Measurements from ENCODE around the gene GOLGA8A. TPM values are rescaled to one million over a fixed set of nuclear protein-coding genes. Genes with fewer than 3 reads are reported as not detected.

The GOLGA8A gene, protein sequence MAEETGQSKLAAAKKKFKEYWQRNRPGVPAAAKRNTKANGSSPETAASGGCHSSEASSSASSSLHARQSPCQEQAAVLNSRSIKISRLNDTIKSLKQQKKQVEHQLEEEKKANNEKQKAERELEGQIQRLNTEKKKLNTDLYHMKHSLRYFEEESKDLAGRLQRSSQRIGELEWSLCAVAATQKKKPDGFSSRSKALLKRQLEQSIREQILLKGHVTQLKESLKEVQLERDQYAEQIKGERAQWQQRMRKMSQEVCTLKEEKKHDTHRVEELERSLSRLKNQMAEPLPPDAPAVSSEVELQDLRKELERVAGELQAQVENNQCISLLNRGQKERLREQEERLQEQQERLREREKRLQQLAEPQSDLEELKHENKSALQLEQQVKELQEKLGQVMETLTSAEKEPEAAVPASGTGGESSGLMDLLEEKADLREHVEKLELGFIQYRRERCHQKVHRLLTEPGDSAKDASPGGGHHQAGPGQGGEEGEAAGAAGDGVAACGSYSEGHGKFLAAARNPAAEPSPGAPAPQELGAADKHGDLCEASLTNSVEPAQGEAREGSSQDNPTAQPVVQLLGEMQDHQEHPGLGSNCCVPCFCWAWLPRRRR
- total RNA-seq (2021), result 55.0 and 65.6 TPM in 2 replicates
- Bru-seq, nascent RNA, result percentile 68 among the genes with signal in this experiment
- BruChase-seq, experiment 1, labeled RNA remaining after a 2-hour chase, result percentile 79 among the genes with signal in this experiment
- BruChase-seq, experiment 2, labeled RNA remaining after a 6-hour chase, result percentile 93 among the genes with signal in this experiment
- long read RNA-seq, partial matches to known transcripts, result 10 of 36 reads
- long read RNA-seq, other reads (novel, unspliced or antisense), result 26 of 36 reads

DNA sequence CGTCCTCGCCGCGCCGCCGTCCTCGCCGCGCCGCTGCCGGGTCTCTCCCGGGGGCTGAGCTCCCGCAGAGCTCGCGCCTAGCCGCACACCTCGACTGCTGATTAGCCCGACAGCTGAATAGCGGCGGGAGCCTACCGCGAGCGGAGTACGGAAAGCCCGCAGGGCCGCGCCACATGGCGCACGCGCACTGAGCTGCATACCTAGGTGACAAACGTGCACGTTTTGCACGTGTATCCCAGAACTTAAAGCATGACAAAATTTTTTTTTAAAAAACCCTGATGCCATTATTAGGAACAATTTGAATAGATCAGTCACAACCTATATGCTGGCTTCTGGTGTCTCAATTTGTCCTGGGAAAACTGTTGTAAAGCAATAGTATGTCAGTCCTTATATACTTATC, at the start of gene GOLGA8A:
Gene GOLGA8A (minus strand): TSS at position 122 of the 400 bp plus-strand sequence. CDS start 48,117 bp downstream, outside the sequence.
- Histone ChIP-seq H3K4me1 (ENCODE audit: insufficient read depth, low read length, poor library complexity, severe bottlenecking) (no peaks in the 10 kb centered on the region), H3K27ac (ENCODE audit: low read depth, low read length, poor library complexity, severe bottlenecking) (peak within 1 kb of the TSS; percentile 23), H3K36me3 (ENCODE audit: insufficient read depth, low read length, poor library complexity, severe bottlenecking) (no peaks in the 10 kb centered on the region), H3K9me3 (ENCODE audit: low read depth, low read length, poor library complexity, severe bottlenecking) (no peaks in the 10 kb centered on the region), H3K4me3 (ENCODE audit: low read depth, low read length, poor library complexity, severe bottlenecking) (peak within 1 kb of the TSS; percentile 63), H3K27me3 (replicated peaks; ENCODE audit: insufficient read depth, low read depth, low read length, poor library complexity) (peaks cover 18% of the 10 kb centered on the region)
- POLR2A ChIA-PET (ENCODE audit: low non-redundant PET), result no interaction called here
- BruUV-seq (replicated peaks), result no TSS peak
- CTCF ChIA-PET, result no interaction called here
- intact Hi-C loops (cut with micrococcal nuclease; ENCODE audit: unreplicated experiment), result no loop called here
- TF ChIP-seq, protein P1, sequence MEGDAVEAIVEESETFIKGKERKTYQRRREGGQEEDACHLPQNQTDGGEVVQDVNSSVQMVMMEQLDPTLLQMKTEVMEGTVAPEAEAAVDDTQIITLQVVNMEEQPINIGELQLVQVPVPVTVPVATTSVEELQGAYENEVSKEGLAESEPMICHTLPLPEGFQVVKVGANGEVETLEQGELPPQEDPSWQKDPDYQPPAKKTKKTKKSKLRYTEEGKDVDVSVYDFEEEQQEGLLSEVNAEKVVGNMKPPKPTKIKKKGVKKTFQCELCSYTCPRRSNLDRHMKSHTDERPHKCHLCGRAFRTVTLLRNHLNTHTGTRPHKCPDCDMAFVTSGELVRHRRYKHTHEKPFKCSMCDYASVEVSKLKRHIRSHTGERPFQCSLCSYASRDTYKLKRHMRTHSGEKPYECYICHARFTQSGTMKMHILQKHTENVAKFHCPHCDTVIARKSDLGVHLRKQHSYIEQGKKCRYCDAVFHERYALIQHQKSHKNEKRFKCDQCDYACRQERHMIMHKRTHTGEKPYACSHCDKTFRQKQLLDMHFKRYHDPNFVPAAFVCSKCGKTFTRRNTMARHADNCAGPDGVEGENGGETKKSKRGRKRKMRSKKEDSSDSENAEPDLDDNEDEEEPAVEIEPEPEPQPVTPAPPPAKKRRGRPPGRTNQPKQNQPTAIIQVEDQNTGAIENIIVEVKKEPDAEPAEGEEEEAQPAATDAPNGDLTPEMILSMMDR (conservative IDR thresholded peaks at IDR 0.05; ENCODE audit: low read depth, low read length), result no peak
- no peak for TF ChIP-seq EZH2 (IDR thresholded peaks at IDR 0.05; ENCODE audit: borderline replicate concordance, low read depth, low read length, poor library complexity, severe bottlenecking)
- DNase-seq (ENCODE audit: low spot score), result peak; percentile 79

DNA sequence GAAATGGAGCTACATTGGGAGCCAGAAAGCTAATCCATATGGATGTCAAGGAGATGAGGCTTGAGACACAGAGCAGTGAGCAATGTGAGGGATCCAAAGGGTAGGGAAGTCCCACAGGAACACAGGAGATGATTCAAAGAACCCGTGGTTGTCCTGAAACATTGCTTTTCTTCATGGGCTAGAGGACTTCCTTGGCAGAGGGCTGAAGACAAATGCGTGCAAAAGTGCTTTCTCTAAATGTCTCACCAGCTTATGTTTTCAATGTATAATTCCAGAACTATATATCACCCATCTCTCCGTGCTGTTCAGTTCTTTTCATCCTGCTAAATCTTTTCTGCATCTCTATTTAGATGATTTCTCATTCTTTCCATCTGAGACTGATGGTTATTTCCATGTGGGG, 46.0 kb upstream of the GOLGA8A start:
- Histone ChIP-seq H3K4me3 (ENCODE audit: low read depth, low read length, poor library complexity, severe bottlenecking) (no peak overlapping the region), H3K27ac (ENCODE audit: low read depth, low read length, poor library complexity, severe bottlenecking) (no peak overlapping the region), H3K9me3 (ENCODE audit: low read depth, low read length, poor library complexity, severe bottlenecking) (no peaks in the 10 kb centered on the region), H3K27me3 (replicated peaks; ENCODE audit: insufficient read depth, low read depth, low read length, poor library complexity) (peaks cover 38% of the 10 kb centered on the region), H3K36me3 (ENCODE audit: insufficient read depth, low read length, poor library complexity, severe bottlenecking) (no peaks in the 10 kb centered on the region), H3K4me1 (ENCODE audit: insufficient read depth, low read length, poor library complexity, severe bottlenecking) (no peaks in the 10 kb centered on the region)
- ChIA-PET POLR2A (ENCODE audit: low non-redundant PET) (no interaction called here), CTCF (no interaction called here)
- intact Hi-C loops (cut with micrococcal nuclease; ENCODE audit: unreplicated experiment), result no loop called here
- no peak for DNase-seq (ENCODE audit: low spot score)
- TF ChIP-seq, protein P1 (conservative IDR thresholded peaks at IDR 0.05; ENCODE audit: low read depth, low read length), result no peak
- no peak for TF ChIP-seq EZH2 (IDR thresholded peaks at IDR 0.05; ENCODE audit: borderline replicate concordance, low read depth, low read length, poor library complexity, severe bottlenecking)
- BruUV-seq (replicated peaks), result no TSS peak

DNA sequence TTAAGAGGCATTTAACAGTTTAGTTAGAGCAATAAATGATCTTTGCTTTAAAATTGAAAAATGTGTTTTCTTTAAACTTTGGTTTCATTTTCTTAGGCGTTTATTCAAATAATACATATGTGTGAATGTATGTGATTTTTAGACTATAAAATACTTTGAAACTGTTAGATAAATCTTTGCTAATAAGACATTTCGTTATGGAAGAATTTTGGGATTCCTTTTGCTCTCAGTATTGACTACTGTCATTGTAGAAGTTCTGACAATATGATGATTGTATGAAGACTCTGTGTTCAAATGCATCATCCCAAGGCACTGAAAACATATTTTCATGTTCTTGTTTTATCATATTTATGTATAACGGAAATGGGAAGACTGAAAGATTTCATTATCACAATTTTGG, 43.8 kb upstream of the GOLGA8A start:
- POLR2A ChIA-PET (ENCODE audit: low non-redundant PET), result no interaction called here
- no peaks in the 10 kb centered on the region for H3K36me3 ChIP-seq (ENCODE audit: insufficient read depth, low read length, poor library complexity, severe bottlenecking)
- no peak for DNase-seq (ENCODE audit: low spot score)
- no peaks in the 10 kb centered on the region for H3K4me1 ChIP-seq (ENCODE audit: insufficient read depth, low read length, poor library complexity, severe bottlenecking)
- CTCF ChIA-PET, result no interaction called here
- no peak overlapping the region for H3K27ac ChIP-seq (ENCODE audit: low read depth, low read length, poor library complexity, severe bottlenecking)
- H3K27me3 ChIP-seq (replicated peaks; ENCODE audit: insufficient read depth, low read depth, low read length, poor library complexity), result peaks cover 43% of the 10 kb centered on the region
- no TSS peak for BruUV-seq (replicated peaks)
- TF ChIP-seq EZH2 (IDR thresholded peaks at IDR 0.05; ENCODE audit: borderline replicate concordance, low read depth, low read length, poor library complexity, severe bottlenecking), result no peak
- TF ChIP-seq, protein P1 (conservative IDR thresholded peaks at IDR 0.05; ENCODE audit: low read depth, low read length), result no peak
- no peaks in the 10 kb centered on the region for H3K9me3 ChIP-seq (ENCODE audit: low read depth, low read length, poor library complexity, severe bottlenecking)
- intact Hi-C loops (cut with micrococcal nuclease; ENCODE audit: unreplicated experiment), result no loop called here
- no peak overlapping the region for H3K4me3 ChIP-seq (ENCODE audit: low read depth, low read length, poor library complexity, severe bottlenecking)
